LHCN-M2 (cell line): ENCODE measurements around the gene CELF3. TPM values are rescaled to one million over a fixed set of nuclear protein-coding genes. Genes with fewer than 3 reads are reported as not detected.

Experiments used
- DNase-seq: peaks from one replicate; pipeline ENCODE4 v3.0.0-alpha.2; 2012; ENCODE audit warnings: low read depth
- total RNA-seq: library from RNA; depleted of rRNA; stranded (reverse); fragments of >200 nt; gene quantifications from 2 replicates; pipeline ENCODE4 v1.2.3, GENCODE V29; 2014

The CELF3 gene
- total RNA-seq, 1 experiment from 2014 or later = not detected

DNA sequence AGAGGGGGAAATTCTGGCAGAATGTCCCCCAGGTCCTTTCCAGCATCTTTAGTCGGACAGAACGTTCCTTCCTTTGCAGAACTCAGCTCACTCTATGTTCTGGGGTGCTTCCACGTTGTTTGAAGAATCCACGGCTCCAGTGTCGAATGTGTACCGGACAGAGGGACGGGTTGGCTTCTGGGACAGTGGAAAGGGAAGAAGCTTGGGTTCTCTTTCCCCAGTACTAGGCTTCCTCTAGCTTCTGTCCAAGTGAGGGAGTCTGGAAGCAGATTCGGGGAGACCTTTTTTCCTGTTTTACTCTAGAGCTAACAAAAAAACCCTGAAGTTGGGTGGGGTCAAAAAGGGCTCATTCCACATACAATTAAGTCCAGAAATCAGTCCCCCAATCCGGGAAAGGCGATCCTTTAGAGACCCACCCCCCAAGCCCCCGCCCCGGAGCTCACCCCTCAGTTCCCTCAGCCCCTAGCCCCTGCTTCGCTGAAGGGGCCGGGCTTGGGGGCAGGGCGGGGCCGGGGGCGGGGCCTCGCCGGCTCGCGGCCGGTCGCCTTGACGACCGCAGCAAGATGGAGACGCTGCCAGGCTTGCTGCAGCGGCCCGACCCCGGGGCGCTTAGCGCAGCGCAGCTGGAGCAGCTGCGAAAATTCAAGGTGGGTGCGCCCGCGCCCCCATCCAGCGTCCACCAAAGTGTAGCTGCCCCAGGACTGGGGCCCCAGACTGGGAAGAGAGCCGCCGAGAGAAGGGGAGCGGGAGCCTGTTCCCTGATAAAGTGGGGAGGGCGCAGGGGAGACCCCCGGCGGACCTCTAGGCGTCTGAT lies 4.6 kb upstream of the CELF3 start, which contains the start of gene RIIAD1:
RIIAD1 (plus strand) TSS at position 549 of the 814 bp plus-strand sequence; CDS start at position 564, 15 bp downstream.
- no peak for DNase-seq

GRCh38 chr1:151720554-151720953 lies 4.0 kb upstream of the CELF3 start:
- DNase-seq = no peak

GRCh38 chr1:151720125-151720524 lies 3.5 kb upstream of the CELF3 start:
- DNase-seq = no peak

- no peak for DNase-seq
These were observed 2.1 kb upstream of the CELF3 start for GRCh38 chr1:151718666-151719065.

DNA sequence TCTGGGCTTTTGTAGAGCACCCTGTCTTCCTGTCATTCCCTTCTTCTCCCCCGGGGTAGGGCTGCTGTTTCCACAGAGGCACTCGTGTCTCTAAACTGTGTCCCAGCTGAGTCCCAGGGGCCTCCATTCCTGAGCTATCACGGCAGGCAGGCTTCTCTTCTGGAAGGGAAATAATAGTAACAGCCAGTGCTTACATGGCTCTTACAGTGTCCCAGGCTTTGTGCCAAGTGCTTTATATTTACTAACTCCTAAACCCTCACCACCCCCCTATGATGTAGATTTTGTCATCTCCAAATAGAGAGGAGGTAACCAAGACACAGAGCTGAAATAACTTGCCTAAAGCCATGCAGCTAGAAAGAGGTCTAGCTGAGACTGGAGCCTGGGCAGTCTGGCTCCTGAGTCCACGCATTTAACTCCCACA lies 1.4 kb upstream of the CELF3 start:
- no peak for DNase-seq

- no peak for DNase-seq
These were observed 219 bp downstream of the CELF3 start for GRCh38 chr1:151716405-151716762.

DNA sequence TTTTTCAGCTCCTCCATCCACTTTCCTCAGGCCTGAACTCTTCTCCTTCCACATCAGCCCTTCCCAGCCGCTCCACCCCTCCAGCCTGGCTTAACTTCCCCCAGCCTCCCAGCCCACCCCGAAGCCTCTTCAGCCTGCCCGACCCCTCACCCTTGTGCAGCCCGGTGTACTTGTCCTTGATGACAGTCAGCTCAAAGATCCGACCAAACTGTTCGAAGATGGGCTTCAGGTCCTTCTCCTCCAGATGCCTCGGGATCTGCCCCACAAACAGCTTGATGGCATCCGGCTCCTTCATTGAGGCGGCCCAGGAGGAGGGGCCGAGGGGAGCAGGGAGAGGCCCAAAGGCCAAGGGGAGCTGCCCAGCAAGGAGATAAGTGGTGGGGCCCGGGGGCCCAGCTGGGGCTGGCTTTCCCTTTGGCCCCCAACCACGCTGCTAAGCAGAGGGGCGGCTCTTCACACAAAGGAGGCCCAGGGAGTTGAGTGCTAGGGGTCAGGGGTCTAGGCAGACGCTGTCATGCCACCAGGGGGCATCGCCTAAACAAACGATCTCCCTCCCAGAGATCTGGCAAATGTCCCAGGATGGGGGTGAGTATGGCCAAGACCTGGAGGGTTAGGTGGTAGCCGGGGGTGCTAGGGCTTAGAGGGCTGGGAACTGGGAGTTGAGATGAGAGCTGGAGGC lies 738 bp downstream of the CELF3 start:
- DNase-seq = no peak

DNA sequence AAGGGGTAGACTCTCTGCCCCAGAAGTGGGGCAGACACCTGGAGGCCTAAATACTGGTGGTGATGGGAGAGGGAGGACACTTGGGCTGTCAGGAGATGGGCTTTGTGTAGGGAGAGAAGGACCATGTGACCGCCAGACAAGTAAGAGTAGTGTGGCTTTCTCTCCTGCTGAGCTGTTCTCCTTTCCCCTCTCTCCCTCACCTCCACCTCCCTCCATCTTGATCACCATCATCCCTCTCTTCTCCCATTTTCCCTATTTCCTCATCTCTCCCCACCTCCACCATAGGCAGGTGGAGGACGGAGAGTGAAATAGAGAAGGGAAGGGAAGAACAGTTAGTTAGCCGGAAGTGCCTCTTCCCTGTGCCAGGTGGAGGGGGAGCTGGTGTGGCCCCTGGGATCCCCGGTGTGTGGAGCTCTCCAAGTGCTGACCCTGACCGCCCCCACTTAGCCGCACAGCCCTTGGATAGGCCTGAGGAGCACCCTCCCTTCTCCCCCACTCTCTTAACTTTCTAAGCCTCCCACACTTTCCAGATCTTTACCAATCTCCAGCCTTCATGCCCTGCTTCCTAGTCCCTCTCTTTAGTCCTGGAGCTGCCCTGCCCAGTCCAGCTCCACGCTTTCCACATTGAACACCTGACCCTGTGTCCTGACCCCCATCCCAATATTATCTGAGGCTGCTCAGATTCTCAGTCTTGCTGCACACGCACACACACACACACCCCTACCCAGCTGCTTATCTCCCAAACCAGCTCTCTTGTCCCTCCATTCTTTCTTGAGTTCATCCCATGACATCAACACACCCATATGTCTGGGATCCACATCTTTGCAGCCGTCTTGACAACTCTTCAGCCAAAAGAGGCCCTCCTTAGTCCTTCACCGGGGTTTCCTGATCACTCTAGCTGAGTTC lies 1.5 kb downstream of the CELF3 start:
- DNase-seq = no peak

DNA sequence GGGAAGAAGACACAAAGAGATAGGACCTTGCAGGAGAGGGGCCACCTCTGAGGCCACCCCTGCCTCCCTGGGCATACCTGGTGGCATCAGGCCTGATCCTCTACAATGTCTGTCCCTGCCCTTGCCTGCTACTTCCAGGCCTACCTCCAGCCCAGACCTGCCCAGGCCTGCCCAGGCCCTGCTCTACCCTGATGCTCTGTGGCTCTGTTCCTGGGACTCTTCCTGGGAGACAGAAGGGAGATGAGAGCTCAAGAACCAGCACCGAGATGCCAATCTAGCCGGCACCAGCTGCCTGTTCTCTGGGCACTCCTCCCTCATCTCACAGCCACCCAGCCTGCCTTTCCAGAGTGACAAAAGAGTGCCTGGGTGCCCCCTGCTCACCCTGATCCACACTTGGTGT lies 2.7 kb downstream of the CELF3 start:
- no peak for DNase-seq

- DNase-seq = no peak
These were observed 3.6 kb downstream of the CELF3 start for GRCh38 chr1:151713044-151713443.

GRCh38 chr1:151711951-151712350 lies 4.7 kb downstream of the CELF3 start:
- DNase-seq = no peak

DNA sequence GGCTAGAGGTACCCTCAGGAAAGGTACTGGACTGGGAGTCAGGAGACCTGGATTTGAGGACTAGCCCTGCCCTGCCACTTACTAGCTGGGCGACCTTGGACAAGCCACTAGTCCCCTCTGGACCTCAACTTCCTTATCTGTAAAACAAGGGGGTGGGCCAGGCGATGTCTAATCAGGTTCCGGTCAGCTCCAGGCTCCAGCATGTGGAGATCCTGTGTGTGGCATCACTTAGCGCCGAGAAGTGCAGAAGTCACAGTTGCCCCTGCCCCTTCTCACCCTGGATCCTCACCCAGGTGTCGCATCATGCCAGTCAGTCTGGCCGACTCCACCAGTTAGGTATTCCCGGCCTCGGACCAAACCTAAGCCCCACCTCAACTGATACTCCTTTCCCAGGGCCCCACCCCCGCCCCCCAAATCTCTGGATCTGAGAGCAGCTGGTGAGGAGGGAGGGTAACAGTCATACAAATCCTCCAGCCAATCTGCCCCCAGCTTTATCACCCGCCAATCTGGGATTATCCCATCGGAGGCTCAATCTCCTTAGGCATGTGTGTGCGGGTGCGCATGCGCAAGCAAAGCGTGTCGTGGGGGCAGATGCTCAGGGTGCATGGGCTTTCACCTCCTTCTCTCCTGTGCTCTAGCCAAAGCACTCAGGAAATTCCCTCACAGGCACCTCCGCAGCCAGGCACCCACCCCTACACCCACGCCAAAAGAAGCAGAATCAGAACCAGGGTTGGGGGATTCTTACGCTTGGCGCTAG lies 5.4 kb downstream of the CELF3 start:
- DNase-seq = no peak

DNA sequence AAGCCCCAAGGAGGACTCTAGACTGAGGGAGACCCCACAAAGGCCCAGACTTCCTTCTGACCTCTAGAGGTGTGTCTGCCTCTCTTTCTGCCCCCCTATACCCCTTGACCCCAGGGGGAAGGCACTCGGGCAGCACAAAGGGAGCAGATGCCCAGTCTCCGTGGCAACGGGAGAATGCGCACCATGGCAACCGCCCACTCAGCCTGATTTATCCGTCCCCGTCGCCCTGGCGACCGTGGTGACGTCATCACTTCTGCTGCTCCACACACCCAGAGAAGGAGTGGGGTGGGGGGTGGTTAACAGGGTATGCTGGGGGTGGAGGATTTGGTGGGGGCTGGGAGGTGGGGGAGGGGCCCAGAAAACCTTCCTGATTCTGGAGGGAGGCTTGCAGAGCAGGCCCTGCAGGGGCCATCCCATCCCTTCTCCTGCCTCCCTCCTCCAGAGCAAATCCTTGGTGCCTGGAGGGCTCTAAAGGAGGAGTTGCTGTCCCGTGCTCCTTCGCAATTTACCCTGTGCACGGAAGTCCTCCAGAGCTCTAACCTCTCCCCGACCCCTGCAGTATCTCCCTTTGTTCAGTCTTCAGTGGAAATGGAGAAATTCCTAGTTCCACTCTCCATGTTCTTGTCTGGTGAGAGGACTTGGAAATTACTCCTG lies 6.3 kb downstream of the CELF3 start:
- DNase-seq = peak; percentile 54

DNA sequence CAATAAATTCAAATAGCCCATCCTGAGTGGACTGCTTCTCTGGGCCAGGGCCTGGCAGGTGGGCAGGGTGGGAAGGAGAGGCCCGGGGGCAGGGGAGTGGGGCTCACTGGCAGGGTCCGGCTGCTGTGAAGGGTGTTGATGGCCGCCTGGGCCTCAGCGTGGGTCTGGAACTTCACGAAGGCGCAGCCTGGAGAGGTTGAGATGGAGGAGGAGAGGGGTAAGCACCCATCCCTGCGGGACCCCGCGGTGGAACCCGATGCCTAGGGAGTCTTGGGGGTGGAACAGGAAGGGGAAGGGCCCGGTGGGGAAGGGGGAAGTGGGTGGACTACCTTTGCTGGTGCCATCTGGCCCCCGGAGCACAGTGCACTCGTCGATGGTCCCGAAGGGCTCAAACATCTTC lies 7.7 kb downstream of the CELF3 start:
- DNase-seq = no peak

GRCh38 chr1:151707541-151708065 lies 9.0 kb downstream of the CELF3 start:
- no peak for DNase-seq

DNA sequence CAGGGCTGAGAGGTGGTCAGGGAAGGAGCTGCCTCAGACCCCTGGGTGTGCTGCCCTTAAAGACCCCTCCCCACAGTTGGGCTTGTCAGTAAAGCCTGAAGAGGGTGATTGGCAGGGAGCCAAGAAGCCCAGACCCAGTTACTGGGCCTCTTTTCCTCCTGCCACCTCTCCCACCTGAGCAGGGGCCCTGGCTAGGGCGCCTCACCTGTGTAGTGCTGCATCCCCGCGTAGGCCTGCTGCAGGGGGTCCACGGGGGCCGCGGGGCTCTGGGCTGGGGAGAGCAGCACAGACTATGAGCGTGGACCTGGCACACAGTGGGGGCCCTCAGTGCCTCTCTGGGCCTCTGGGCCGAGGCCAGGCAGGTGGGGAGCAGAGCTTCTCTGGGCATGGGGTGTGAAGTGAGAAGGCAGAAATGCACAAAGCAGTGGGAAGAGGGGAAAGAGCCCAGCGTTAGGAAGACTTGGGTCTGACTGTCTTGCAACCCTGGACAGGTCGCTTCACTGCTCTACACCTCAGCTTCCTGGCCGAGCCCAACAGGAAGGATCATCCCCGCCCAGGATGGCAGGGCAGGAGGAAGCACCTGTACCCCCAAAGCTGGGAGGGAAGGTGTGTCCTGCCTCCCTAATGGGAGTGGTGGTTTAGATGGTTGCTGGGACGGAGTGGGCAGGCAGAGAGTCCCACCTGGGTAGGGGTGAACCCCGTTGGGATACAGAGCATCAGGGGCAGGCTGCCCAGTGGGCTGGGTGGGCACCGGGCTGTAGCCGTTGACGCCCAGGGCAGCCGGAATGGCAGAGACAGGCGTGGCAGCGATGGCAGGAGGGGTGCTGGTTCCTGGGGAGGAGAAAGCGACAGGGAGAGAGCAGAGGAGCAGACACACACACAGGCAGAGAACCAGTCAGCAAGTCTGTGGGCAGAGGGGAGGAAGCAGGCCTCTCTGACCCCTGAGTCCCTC lies 9.9 kb downstream of the CELF3 start:
- DNase-seq = no peak

DNA sequence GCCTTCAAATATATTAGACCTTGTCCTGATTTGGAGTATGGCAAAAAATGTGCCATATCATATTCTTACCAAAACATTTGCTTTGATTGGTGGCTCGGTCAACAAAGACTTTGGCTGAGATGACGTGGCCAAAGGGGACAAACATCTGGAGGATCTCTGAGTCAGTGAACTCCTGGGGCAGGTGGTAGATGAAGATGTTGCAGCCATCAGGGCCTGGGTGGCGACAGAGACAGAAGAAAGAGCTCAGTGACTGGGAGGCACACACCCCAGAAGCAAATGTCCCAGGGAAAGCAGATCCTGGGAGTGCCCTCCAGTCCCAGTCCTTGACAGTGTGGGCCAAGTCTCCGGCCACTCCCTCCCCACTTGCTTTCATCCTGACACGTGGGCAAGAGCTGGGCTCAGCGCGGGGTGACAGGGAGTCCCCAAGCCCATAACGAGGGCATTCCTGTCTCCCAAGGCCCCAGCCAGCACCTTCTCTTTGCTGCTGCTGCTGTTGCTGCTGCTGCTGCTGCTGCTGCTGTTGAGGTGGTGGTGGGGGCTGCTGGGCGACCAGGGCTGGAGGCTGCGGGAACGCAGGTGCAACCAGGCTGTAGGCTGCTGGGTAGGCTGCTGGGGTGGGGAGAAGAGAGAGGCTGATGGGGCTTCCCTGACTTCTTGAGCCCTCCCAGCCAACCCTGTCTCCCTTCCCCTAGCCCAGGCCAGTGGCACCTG lies 10.7 kb downstream of the CELF3 start:
- DNase-seq = no peak

DNA sequence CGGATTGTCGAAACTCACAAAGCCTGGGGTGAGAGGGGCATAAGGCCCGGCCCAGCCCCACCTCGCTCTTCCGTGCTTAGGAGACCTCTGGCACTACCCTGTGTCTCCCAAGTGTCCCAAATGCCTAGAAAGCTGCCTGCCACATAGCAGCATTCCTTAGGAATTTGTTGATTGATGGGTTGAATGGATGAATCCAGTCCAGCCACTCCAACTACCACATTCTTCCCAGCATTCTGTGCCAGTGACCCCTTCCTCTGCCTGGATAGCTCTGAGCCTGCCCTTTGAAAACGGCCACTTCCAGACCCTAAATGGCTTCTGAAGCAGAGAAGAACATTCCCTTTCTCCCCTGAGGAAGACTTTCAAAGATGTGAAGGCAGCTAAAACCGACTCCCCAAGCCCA lies 11.5 kb downstream of the CELF3 start:
- no peak for DNase-seq

GRCh38 chr1:151704246-151704645 lies 12.4 kb downstream of the CELF3 start:
- DNase-seq = no peak
